ENCODE measurements around the gene MEX3A. TPM values are rescaled to one million over a fixed set of nuclear protein-coding genes. Genes with fewer than 3 reads are reported as not detected.

MEX3A gene
- total and polyA plus RNA-seq, 2 of the 8 experiments (the other 6 are each of a cell fraction or from before 2014, with no cell fraction given): 34.1 to 52.4 TPM

- FAIRE-seq (no peak), DNase-seq (ENCODE audit: low read depth in 1 of 2, low spot score in 2 of 2) (no peak)
- H3K23me2 ChIP-seq (ENCODE audit: low read depth, low read length): no peaks in the 10 kb centered on the region
- peak overlapping the region; percentile 38 for H4K91ac ChIP-seq (replicated peaks; ENCODE audit: insufficient read length, low read length)
- no peak overlapping the region for H3K4ac ChIP-seq (replicated peaks; ENCODE audit: insufficient read length, low read depth, low read length)
- no peaks in the 10 kb centered on the region for H3K27me3 ChIP-seq (replicated peaks in 1 of 4; ENCODE audit: control insufficient read depth in 3 of 4, extremely low read depth in 1 of 4, insufficient read depth in 3 of 4, low read length in 3 of 4)
- H3K14ac ChIP-seq (ENCODE audit: insufficient read length): no peak overlapping the region
- H2AFZ ChIP-seq (ENCODE audit: low read length): no peak overlapping the region
- no peak overlapping the region for H4K5ac ChIP-seq (ENCODE audit: insufficient read length, low read depth, low read length)
- H3K18ac ChIP-seq (ENCODE audit: extremely low read depth, low read length): no peak overlapping the region
- peaks cover 3% of the 10 kb centered on the region; the same call in 1 of the 2 replicates for H3K79me1 ChIP-seq (ENCODE audit: low read depth, low read length)
- H3K4me2 ChIP-seq (ENCODE audit: insufficient read depth in 1 of 2, low read depth in 2 of 2, low read length in 2 of 2): no peak overlapping the region
- no peaks in the 10 kb centered on the region for H3K9me3 ChIP-seq (ENCODE audit: insufficient read depth in 2 of 2, low read depth in 1 of 2, low read length in 1 of 2)
- no peak overlapping the region for H3K4me3 ChIP-seq (ENCODE audit: extremely low read depth in 1 of 4, insufficient read depth in 2 of 4, low read depth in 3 of 4, low read length in 4 of 4)
- H2BK15ac ChIP-seq (ENCODE audit: low read length): no peak overlapping the region
- no peaks in the 10 kb centered on the region; a peak in 1 of 8 replicates for H3K36me3 ChIP-seq (ENCODE audit: control insufficient read depth in 2 of 4, insufficient read depth in 4 of 4, low read length in 3 of 4)
- no peak overlapping the region for H3K23ac ChIP-seq (ENCODE audit: insufficient read length)
- H3K79me2 ChIP-seq (ENCODE audit: control insufficient read depth in 1 of 2, insufficient read depth in 2 of 2, low read length in 2 of 2): peaks cover 0 to 4% of the 10 kb centered on the region in 2 experiments; a peak in 1 of 4 replicates
- ChIA-PET CTCF (ENCODE audit: partially characterized antibody) (interaction anchor here (0.6 to 42.4 kb wide), 17 partner anchors 10 to 160 kb away, joined by 3 to 1994 read pairs (median 7); partner anchors contain the start of genes BGLAP, LAMTOR2, LMNA and MEX3A), POLR2A (ENCODE audit: partially characterized antibody) (interaction anchor here (0.7 to 28.0 kb wide), 10 partner anchors 8 to 84 kb away, joined by 3 to 763 read pairs (median 4); partner anchors contain the start of genes LMNA, MEX3A, PMF1 and RAB25)
- no peak overlapping the region for H3K56ac ChIP-seq (replicated peaks; ENCODE audit: insufficient read length, low read depth, low read length)
- H2BK5ac ChIP-seq (ENCODE audit: low read depth, low read length): peak overlapping the region; percentile 89; the same call in 1 of the 2 replicates
- H2BK12ac ChIP-seq (ENCODE audit: low read depth, low read length): peak overlapping the region; percentile 12; the same call in 1 of the 2 replicates
- H3K4me1 ChIP-seq (replicated peaks in 1 of 4; ENCODE audit: control insufficient read depth in 3 of 4, insufficient read depth in 4 of 4, low read length in 3 of 4): peaks cover 11 to 29% (median 19%) of the 10 kb centered on the region in 4 experiments
- H3K27ac ChIP-seq (ENCODE audit: low read depth, low read length): no peak overlapping the region
- peak overlapping the region; percentile 7; the same call in 1 of the 2 replicates for H2AK5ac ChIP-seq (ENCODE audit: low read depth, low read length)
- no peak overlapping the region; a peak in 1 of 7 replicates for H3K9ac ChIP-seq (replicated peaks in 1 of 4; ENCODE audit: extremely low read depth in 1 of 4, low read depth in 3 of 4, low read length in 3 of 4)
- no peaks in the 10 kb centered on the region for H4K20me1 ChIP-seq (replicated peaks in 1 of 2; ENCODE audit: control insufficient read depth in 1 of 2, insufficient read depth in 2 of 2, low read length in 2 of 2)
- no peak overlapping the region for H2BK120ac ChIP-seq (replicated peaks; ENCODE audit: low read depth, low read length)
- H4K8ac ChIP-seq (ENCODE audit: extremely low read depth, insufficient read depth, low read length): no peak overlapping the region
- H2BK20ac ChIP-seq (ENCODE audit: low read length): peak overlapping the region; percentile 78; the same call in 1 of the 2 replicates
- WGBS, 2 experiments (ENCODE audit: extremely low coverage in 1 of 2, insufficient coverage in 1 of 2, insufficient read length in 1 of 2, insufficient replicate concordance in 2 of 2, low coverage in 1 of 2, low lambda C conversion rate in 2 of 2, missing lambda C conversion rate in 1 of 2): 84% methylated on average over 2 of the region's 2 CpGs; no CpG with 5 or more reads in 1 of the 2 experiments
- TF ChIP-seq HDAC2 (IDR thresholded peaks at IDR 0.05; ENCODE audit: borderline replicate concordance in 1 of 2, low read depth in 2 of 2, low read length in 2 of 2): no peak
- no peak for TF ChIP-seq RFX5 (IDR thresholded peaks at IDR 0.05; ENCODE audit: borderline replicate concordance, low read depth, low read length)
- TF ChIP-seq E2F6 (IDR thresholded peaks at IDR 0.05): no peak
- TF ChIP-seq POLR2AphosphoS5 (IDR thresholded peaks at IDR 0.05; ENCODE audit: low read depth, low read length): no peak
- TF ChIP-seq NANOG (IDR thresholded peaks at IDR 0.05; ENCODE audit: insufficient read depth, low read depth, low read length, poor library complexity, severe bottlenecking): no peak
- TF ChIP-seq SP1 (IDR thresholded peaks at IDR 0.05; ENCODE audit: low read depth, low read length): no peak
- no peak for TF ChIP-seq BACH1 (IDR thresholded peaks at IDR 0.05; ENCODE audit: low read length)
- TF ChIP-seq ATF2 (IDR thresholded peaks at IDR 0.05; ENCODE audit: low read length): no peak
- TF ChIP-seq CHD2 (IDR thresholded peaks at IDR 0.05; ENCODE audit: low read length): no peak
- no peak for TF ChIP-seq MAFK (IDR thresholded peaks at IDR 0.05; ENCODE audit: low read depth, low read length)
- TF ChIP-seq POLR2A (IDR thresholded peaks at IDR 0.05; ENCODE audit: control extremely low read depth in 1 of 2, low read depth in 2 of 2, low read length in 2 of 2): no peak
- no peak for TF ChIP-seq CREB1 (IDR thresholded peaks at IDR 0.05)
These were observed 46.0 kb upstream of the MEX3A start for GRCh38 chr1:156128308-156128653.

All from H1 (cell line).